ENCODE data around the gene FBXO40.

DNA sequence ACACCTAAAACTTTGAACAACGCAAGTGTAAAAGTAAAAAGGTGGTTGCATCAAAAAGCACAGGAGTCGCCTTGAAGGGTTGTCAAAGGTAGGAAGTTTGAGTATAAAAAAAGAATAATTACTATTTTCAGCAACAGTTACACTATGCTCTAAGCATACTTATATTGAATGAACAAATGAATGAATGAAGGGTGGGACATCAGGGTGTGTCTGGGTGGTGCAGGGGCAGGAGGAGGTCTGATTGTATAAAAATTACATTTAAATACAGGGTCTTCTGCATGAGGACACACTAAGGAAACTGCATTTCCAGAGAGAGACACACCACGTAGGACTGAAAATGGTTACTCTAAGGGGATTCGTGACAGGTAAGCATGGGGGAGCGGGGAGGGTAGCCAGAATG, 25.5 kb upstream of the FBXO40 start, which contains the start of gene ARGFX:
- TF ChIP-seq, protein P1, sequence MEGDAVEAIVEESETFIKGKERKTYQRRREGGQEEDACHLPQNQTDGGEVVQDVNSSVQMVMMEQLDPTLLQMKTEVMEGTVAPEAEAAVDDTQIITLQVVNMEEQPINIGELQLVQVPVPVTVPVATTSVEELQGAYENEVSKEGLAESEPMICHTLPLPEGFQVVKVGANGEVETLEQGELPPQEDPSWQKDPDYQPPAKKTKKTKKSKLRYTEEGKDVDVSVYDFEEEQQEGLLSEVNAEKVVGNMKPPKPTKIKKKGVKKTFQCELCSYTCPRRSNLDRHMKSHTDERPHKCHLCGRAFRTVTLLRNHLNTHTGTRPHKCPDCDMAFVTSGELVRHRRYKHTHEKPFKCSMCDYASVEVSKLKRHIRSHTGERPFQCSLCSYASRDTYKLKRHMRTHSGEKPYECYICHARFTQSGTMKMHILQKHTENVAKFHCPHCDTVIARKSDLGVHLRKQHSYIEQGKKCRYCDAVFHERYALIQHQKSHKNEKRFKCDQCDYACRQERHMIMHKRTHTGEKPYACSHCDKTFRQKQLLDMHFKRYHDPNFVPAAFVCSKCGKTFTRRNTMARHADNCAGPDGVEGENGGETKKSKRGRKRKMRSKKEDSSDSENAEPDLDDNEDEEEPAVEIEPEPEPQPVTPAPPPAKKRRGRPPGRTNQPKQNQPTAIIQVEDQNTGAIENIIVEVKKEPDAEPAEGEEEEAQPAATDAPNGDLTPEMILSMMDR (conservative IDR thresholded peaks at IDR 0.05; ENCODE audit: low read depth, low read length): no peak
- no peak for TF ChIP-seq EZH2 (IDR thresholded peaks at IDR 0.05; ENCODE audit: borderline replicate concordance, low read depth, low read length, poor library complexity, severe bottlenecking)
